Heart left ventricle (tissue), 16 donors: ENCODE results near the gene NTHL1. TPM values are rescaled to one million over a fixed set of nuclear protein-coding genes. Genes with fewer than 3 reads are reported as not detected.

Source experiments
- ATAC-seq, 4 donors: fragments of 200-7000 bp; cut with Tn5 transposase; one replicate each; pipeline ENCODE4 v1.9.1; 2020 to 2022; ENCODE audit warnings: moderate library complexity in 4 of 4, mild to moderate bottlenecking in 3 of 4, moderate number of reproducible peaks in 1 of 4
- DNase-seq, 5 donors: peaks; one replicate each; pipeline ENCODE4 v3.0.0-alpha.2; 2020
- H3K27ac ChIP-seq, 12 donors: fragments of 200-600 bp; sonication (generic) in 4 of 12; one replicate each; pipeline versions ENCODE4 v1.5.0 to v1.8.0; 2016 to 2022; ENCODE audit warnings: mild to moderate bottlenecking in 2 of 12
- H3K27me3 ChIP-seq, 9 donors: fragments of 200-600 bp; sonication (generic) in 2 of 9; one replicate each; pipeline versions ENCODE4 v1.5.1 to v1.8.0; 2016 to 2022; ENCODE audit warnings: mild to moderate bottlenecking in 3 of 9
- H3K36me3 ChIP-seq, 9 donors: fragments of 200-600 bp; sonication (generic) in 2 of 9; one replicate each; pipeline versions ENCODE4 v1.5.0 to v1.8.0; 2018 to 2022; ENCODE audit warnings: mild to moderate bottlenecking in 2 of 9
- H3K4me1 ChIP-seq, 12 donors: fragments of 200-600 bp; sonication (generic) in 4 of 12; one replicate each; pipeline versions ENCODE4 v1.5.0 to v1.8.0; 2016 to 2022; ENCODE audit warnings: mild to moderate bottlenecking in 3 of 12
- H3K4me3 ChIP-seq, 12 donors: fragments of 200-600 bp; sonication (generic) in 4 of 12; one replicate each; pipeline versions ENCODE4 v1.5.0 to v1.8.0; 2017 to 2022; ENCODE audit warnings: mild to moderate bottlenecking in 9 of 12, moderate library complexity in 4 of 12
- H3K9me3 ChIP-seq, 12 donors: fragments of 200-600 bp; sonication (generic) in 4 of 12; one replicate each; pipeline versions ENCODE4 v1.5.0 to v1.8.0; 2016 to 2022; ENCODE audit warnings: mild to moderate bottlenecking in 1 of 12
- CTCF ChIP-seq, 12 donors: fragments of 200-600 bp; sonication (generic) in 4 of 12; IDR thresholded peaks; one replicate each; pipeline versions ENCODE4 v1.5.0 to v1.8.0; 2018 to 2022; ENCODE audit warnings: antibody characterized with exemption in 12 of 12, mild to moderate bottlenecking in 5 of 12
- POLR2A ChIP-seq, 2 donors: fragments of 450-650 bp; IDR thresholded peaks; one replicate each; pipeline ENCODE4 v1.6.1; 2017; ENCODE audit warnings: antibody characterized with exemption in 2 of 2, mild to moderate bottlenecking in 2 of 2, moderate library complexity in 2 of 2
- WGBS, 4 donors: extraction: QIAGEN DNeasy Blood & Tissue Kit in 2 of 4; methylation state at CpG; one replicate each; pipeline versions ENCODE4 v1.1.5 to v1.1.7; 2013 to 2018; 5-methylcytosine and 5-hydroxymethylcytosine counted together
- intact Hi-C, 10 donors: fragments of 100-400 bp; cut with DNase I; formaldehyde crosslinking; loops; one replicate each; pipeline versions ENCODE4 v1.11.1 to v1.14.2; 2022
- polyA plus RNA-seq, 2 donors: library from polyadenylated mRNA; stranded (reverse); fragments of 200-250 nt; gene quantifications; one replicate each; pipeline ENCODE4 v1.2.3, GENCODE V29; 2013
- total RNA-seq, 9 donors: library from RNA; depleted of rRNA in 2 of 9; stranded (reverse); fragments of >200 nt in 2 of 9; fragmentation: NEBNext Ultra II Directional in 3 of 9; extraction: Animal tissue kit (Norgen Biotek cat#: 25700) in 3 of 9; gene quantifications; one replicate each; pipeline versions ENCODE4 v1.1.0 to v1.2.4, GENCODE V29; 2016 to 2023
- donor health status: ischemic (EF 13 %, LVEDD 7.1; RV severe dilation, severe dysfunction).
- donor health status: healthy with polysubstance abuse.
- donor health status: DM: no; HTN: yes; CAD: no.
- donor health status: DM: no; HTN: no; CAD: no.
- donor health status: ischemic (EF 25% LVEDD 6.9; RV normal size, moderate dysfunction).
- donor health status: ischemic (EF 25% LVEDD 5.7; RV mildly dilated, moderate dysfunction).
- donor health status: healthy.
- donor health status: DM: yes; HTN: yes; CAD: no.
- donor health status: ischemic (EF 35%, LVEDD 5.7; RV mildly dilated, moderate dysfunction).
- donor health status: nonischemic (EF 11% LVEDD 7.7; RV severe dilation, severe dysfunction).
- donor health status: DM: yes; HTN: yes; CAD: no.
- donor health status: PGD.
- donor health status: ischemic (EF 29% LVEDD 5.4; RV normal size, mild dysfunction).
- donor health status: nonischemic (EF 23%, LVEDD 6.1; RV moderate dilation, normal function).

NTHL1 gene
- total and polyA plus RNA-seq, 11 donors = 9.0 to 32.3 (median 12.2) TPM

DNA sequence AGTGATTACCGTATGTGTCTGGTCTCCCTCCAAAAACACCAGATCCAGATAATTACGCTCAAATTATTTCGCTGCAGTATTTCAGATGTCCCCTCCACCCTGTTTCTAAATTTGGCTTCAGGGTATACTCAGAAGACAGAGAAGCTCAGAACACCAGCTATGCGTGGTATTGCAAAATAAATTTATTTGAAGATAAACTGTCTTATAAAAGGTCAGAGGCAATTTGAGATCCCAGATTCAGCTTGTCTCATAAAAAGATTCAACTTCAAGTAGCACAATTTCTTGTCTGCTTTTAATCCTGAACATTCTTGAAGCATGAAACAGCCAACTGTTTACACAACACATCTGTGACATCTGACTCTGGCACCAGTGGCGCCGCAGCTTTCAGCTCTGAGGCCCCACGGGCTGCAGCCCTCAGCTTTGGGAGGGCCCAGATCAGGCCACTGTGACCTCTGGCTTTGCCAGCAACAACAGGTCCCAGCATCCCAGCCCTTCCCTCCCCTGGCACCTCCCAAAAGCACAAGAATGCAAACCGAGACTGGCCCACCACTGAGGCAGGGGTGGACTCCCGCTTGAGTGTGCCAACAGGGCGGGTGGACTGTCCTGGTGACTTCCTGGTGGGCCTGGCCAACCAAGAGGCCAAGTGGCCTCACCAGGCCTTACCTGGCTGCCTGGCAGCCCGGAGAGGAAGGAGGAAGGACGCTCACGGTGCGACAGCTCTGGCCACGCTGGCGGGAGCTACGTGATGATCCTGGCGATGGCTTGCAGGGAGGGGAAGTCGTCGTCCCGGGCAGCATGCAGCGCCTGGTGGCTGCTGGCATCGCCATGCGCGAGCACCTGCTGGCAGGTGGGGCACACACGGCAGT lies 49.9 kb downstream of the NTHL1 start:
- Histone ChIP-seq H3K27ac (peak overlapping the region in 2 of 12 donors; percentile 17 to 43), H3K36me3 (peaks cover 0 to 64% (median 61%) of the 10 kb centered on the region in 9 donors), H3K4me1 (peaks cover 0 to 11% (median 0%) of the 10 kb centered on the region in 12 donors), H3K9me3 (no peaks in the 10 kb centered on the region), H3K27me3 (no peaks in the 10 kb centered on the region), H3K4me3 (no peak overlapping the region)
- ATAC-seq = no peak
- WGBS, 4 donors = 89 to 91% (median 90%) methylated on average over 25 to 26 of the region's 26 CpGs
- intact Hi-C loops = loop anchor here in 1 of 10 donors (10.0 kb wide), 1 partner anchor 133 kb away; no protein-coding TSS in a partner anchor
- no peak for TF ChIP-seq POLR2A (IDR thresholded peaks at IDR 0.05)
- DNase-seq = no peak

- 54 to 79% (median 69%) methylated on average over 2 of the region's 2 CpGs for WGBS, 4 donors
- Histone ChIP-seq H3K4me1 (peaks cover 5 to 36% (median 18%) of the 10 kb centered on the region in 12 donors), H3K27ac (no peak overlapping the region), H3K9me3 (no peaks in the 10 kb centered on the region), H3K4me3 (no peak overlapping the region), H3K36me3 (peaks cover 0 to 24% (median 21%) of the 10 kb centered on the region in 9 donors), H3K27me3 (peaks cover 8 to 31% (median 26%) of the 10 kb centered on the region in 9 donors)
- DNase-seq = no peak
- no peak for ATAC-seq
- intact Hi-C loops = loop anchor here in 1 of 10 donors (10.0 kb wide), 1 partner anchor 129 kb away; no protein-coding TSS in a partner anchor
- TF ChIP-seq CTCF (IDR thresholded peaks at IDR 0.05) = no peak
- TF ChIP-seq POLR2A (IDR thresholded peaks at IDR 0.05) = no peak
These were observed 53.9 kb downstream of the NTHL1 start for GRCh38 chr16:1993731-1994131.

DNA sequence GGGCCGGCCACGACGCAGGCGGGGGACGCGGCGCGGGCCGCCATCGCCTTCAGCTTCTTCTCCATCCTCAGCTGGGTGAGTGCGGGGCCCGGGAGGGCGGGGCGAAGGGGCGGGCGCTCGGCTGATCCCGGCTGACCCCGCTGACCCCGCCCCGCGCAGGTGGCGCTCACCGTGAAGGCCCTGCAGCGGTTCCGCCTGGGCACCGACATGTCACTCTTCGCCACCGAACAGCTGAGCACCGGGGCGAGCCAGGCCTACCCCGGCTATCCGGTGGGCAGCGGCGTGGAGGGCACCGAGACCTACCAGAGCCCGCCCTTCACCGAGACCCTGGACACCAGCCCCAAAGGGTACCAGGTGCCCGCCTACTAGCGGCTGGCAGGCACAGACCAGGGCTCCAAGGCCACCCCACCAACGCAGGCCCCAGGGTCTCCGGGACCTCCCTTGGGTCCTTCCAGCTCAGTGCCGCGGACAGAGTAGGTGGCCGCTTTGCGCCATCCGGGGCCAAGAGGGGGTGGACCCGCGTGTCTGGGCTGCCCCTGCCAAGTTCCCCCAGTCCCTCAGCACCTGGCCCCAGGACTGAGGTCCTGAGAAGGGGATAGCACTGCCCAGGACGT lies 54.8 kb downstream of the NTHL1 start:
- Histone ChIP-seq H3K27ac (no peak overlapping the region), H3K4me3 (peak overlapping the region in 7 of 12 donors; percentile 39 to 60 (median 57)), H3K9me3 (no peaks in the 10 kb centered on the region), H3K4me1 (peaks cover 5 to 36% (median 18%) of the 10 kb centered on the region in 12 donors), H3K27me3 (peaks cover 11 to 39% (median 30%) of the 10 kb centered on the region in 9 donors), H3K36me3 (peaks cover 0 to 16% (median 11%) of the 10 kb centered on the region in 9 donors)
- 44 to 64% (median 47%) methylated on average over 27 to 50 of the region's 50 CpGs for WGBS, 4 donors
- ATAC-seq = peak in 1 of 4 donors; percentile 1
- peak in 1 of 5 donors; percentile 62 for DNase-seq
- TF ChIP-seq POLR2A (IDR thresholded peaks at IDR 0.05) (no peak), CTCF (IDR thresholded peaks at IDR 0.05) (no peak)
- intact Hi-C loops = loop anchor here in 1 of 10 donors (10.0 kb wide), 1 partner anchor 128 kb away; no protein-coding TSS in a partner anchor

- intact Hi-C loops = loop anchor here in 1 of 10 donors (10.0 kb wide), 1 partner anchor 127 kb away; no protein-coding TSS in a partner anchor
- Histone ChIP-seq H3K4me3 (peak overlapping the region in 11 of 12 donors; percentile 6 to 60 (median 47)), H3K4me1 (peaks cover 5 to 36% (median 18%) of the 10 kb centered on the region in 12 donors), H3K9me3 (no peaks in the 10 kb centered on the region), H3K27me3 (peaks cover 11 to 39% (median 30%) of the 10 kb centered on the region in 9 donors), H3K27ac (peak overlapping the region in 4 of 12 donors; percentile 14 to 76 (median 38)), H3K36me3 (peaks cover 0 to 9% (median 5%) of the 10 kb centered on the region in 9 donors)
- ATAC-seq (peak; percentile 70 to 94 (median 91)), DNase-seq (peak; percentile 92 to 98 (median 97))
- TF ChIP-seq CTCF (IDR thresholded peaks at IDR 0.05) = no peak
- no peak for TF ChIP-seq POLR2A (IDR thresholded peaks at IDR 0.05)
- 3 to 10% (median 6%) methylated on average over 43 to 96 of the region's 96 CpGs for WGBS, 4 donors
These were observed 55.5 kb downstream of the NTHL1 start for GRCh38 chr16:1991948-1992703.
